GM12878 (cell line): ENCODE measurements around the gene NIBAN1. TPM values are rescaled to one million over a fixed set of nuclear protein-coding genes. Genes with fewer than 3 reads are reported as not detected.

Experiments used
- BMI1 ChIP-seq: fragments of 450-650 bp; IDR thresholded peaks from 2 replicates; pipeline ENCODE4 v1.6.1; 2016; ENCODE audit warnings: mild to moderate bottlenecking, moderate library complexity, borderline replicate concordance
- CHD2 ChIP-seq: IDR thresholded peaks from 2 replicates; pipeline ENCODE4 v1.6.1; 2011; ENCODE audit warnings: low read depth, low read length, improper control_type of control experiment, borderline replicate concordance
- EGR1 ChIP-seq, 2 experiments: IDR thresholded peaks; 1 replicate in 1 of 2; 2 replicates in 1 of 2; pipeline ENCODE4 v1.6.1; 2011 to 2012; ENCODE audit warnings: low read depth in 2 of 2, low read length in 2 of 2, borderline replicate concordance in 1 of 2, mild to moderate bottlenecking in 1 of 2, moderate library complexity in 1 of 2
- EP300 ChIP-seq, 2 experiments: fragments of 150-350 bp in 1 of 2; IDR thresholded peaks; 2 replicates each; pipeline ENCODE4 v1.6.1; 2011 to 2012; ENCODE audit warnings: low read depth in 2 of 2, low read length in 2 of 2, borderline replicate concordance in 1 of 2, improper control_type of control experiment in 1 of 2, inconsistent platforms in 1 of 2; ENCODE audit not compliant: control insufficient read depth in 1 of 2
- ETV6 ChIP-seq, 2 experiments: fragments of 450-650 bp in 1 of 2; IDR thresholded peaks in 1 of 2; conservative IDR thresholded peaks in 1 of 2; 2 replicates each; pipeline ENCODE4 v1.6.1; 2014; ENCODE audit warnings: antibody characterized with exemption in 1 of 2, borderline replicate concordance in 1 of 2, low read depth in 1 of 2, mild to moderate bottlenecking in 1 of 2, moderate library complexity in 1 of 2
- HSF1 ChIP-seq: fragments of 150-350 bp; IDR thresholded peaks from 2 replicates; pipeline ENCODE4 v1.6.1; 2014; ENCODE audit warnings: mild to moderate bottlenecking, low read depth, low read length
- JUND ChIP-seq: IDR thresholded peaks from 2 replicates; pipeline ENCODE4 v1.6.1; 2012; ENCODE audit warnings: low read depth, mild to moderate bottlenecking, low read length, improper control_type of control experiment, moderate library complexity
- MTA2 ChIP-seq: fragments of 450-650 bp; IDR thresholded peaks from 2 replicates; pipeline ENCODE4 v1.6.1; 2016; ENCODE audit warnings: low read depth, mild to moderate bottlenecking, moderate library complexity
- MTA3 ChIP-seq: IDR thresholded peaks from 2 replicates; pipeline ENCODE4 v1.6.1; 2012; ENCODE audit warnings: low read length, inconsistent platforms, borderline replicate concordance
- NFXL1 ChIP-seq: fragments of 450-650 bp; IDR thresholded peaks from 2 replicates; pipeline ENCODE4 v1.6.1; 2017; ENCODE audit warnings: antibody characterized with exemption, mild to moderate bottlenecking, borderline replicate concordance
- PAX5 ChIP-seq: IDR thresholded peaks from 2 replicates; pipeline ENCODE4 v1.6.1; 2011; ENCODE audit warnings: low read depth, low read length, borderline replicate concordance
- PBX3 ChIP-seq: IDR thresholded peaks from 2 replicates; pipeline ENCODE4 v1.6.1; 2011; ENCODE audit warnings: mild to moderate bottlenecking, low read depth, low read length, moderate library complexity; ENCODE audit not compliant: insufficient replicate concordance
- PML ChIP-seq: IDR thresholded peaks from 2 replicates; pipeline ENCODE4 v1.6.1; 2012; ENCODE audit warnings: low read length, inconsistent platforms
- POLR2A ChIP-seq: IDR thresholded peaks from 2 replicates; pipeline ENCODE4 v1.6.1; 2011; ENCODE audit warnings: low read depth, mild to moderate bottlenecking, low read length
- POLR2AphosphoS5 ChIP-seq: IDR thresholded peaks from 2 replicates; pipeline ENCODE4 v1.6.1; 2011; ENCODE audit warnings: mild to moderate bottlenecking, low read length, inconsistent platforms
- RBBP5 ChIP-seq: fragments of 200-600 bp; sonication (generic); conservative IDR thresholded peaks from 2 replicates; pipeline ENCODE4 v1.6.1; 2016
- RUNX3 ChIP-seq: IDR thresholded peaks from 2 replicates; pipeline ENCODE4 v1.6.1; 2012; ENCODE audit warnings: low read length, inconsistent platforms
- SIX5 ChIP-seq: IDR thresholded peaks from 2 replicates; pipeline ENCODE4 v1.6.1; 2011; ENCODE audit warnings: mild to moderate bottlenecking, low read depth, low read length, moderate library complexity; ENCODE audit not compliant: severe bottlenecking
- SUZ12 ChIP-seq: fragments of 200-600 bp; sonication (generic); IDR thresholded peaks from one replicate; pipeline ENCODE4 v1.6.1; 2018; ENCODE audit warnings: antibody characterized with exemption, mild to moderate bottlenecking; ENCODE audit not compliant: unreplicated experiment
- TCF3 ChIP-seq: IDR thresholded peaks from 2 replicates; pipeline ENCODE4 v1.6.1; 2012; ENCODE audit warnings: low read depth, mild to moderate bottlenecking, low read length, borderline replicate concordance; ENCODE audit not compliant: insufficient read depth
- ZNF217 ChIP-seq: fragments of 450-650 bp; IDR thresholded peaks from 2 replicates; pipeline ENCODE4 v1.6.1; 2017; ENCODE audit warnings: antibody characterized with exemption, mild to moderate bottlenecking
- ZNF24 ChIP-seq: fragments of 450-650 bp; IDR thresholded peaks from 2 replicates; pipeline ENCODE4 v1.6.1; 2017; ENCODE audit warnings: antibody characterized with exemption, mild to moderate bottlenecking
- ZNF384 ChIP-seq: IDR thresholded peaks from 2 replicates; pipeline ENCODE4 v1.6.1; 2012; ENCODE audit warnings: low read depth, mild to moderate bottlenecking, low read length, improper control_type of control experiment, borderline replicate concordance
- ZNF622 ChIP-seq: fragments of 450-650 bp; IDR thresholded peaks from 2 replicates; pipeline ENCODE4 v1.6.1; 2017; ENCODE audit warnings: mild to moderate bottlenecking, inconsistent platforms
- polyA plus RNA-seq, 11 experiments: library from polyadenylated mRNA; depleted of rRNA in 4 of 11; unstranded in 6 of 11; stranded (reverse) in 5 of 11; fragments of >200 nt; fragmentation: Nextera tagmentation in 4 of 11; fragmentation: Illumina TruSeq in 1 of 11; extraction: Ambion mirVana in 4 of 11; extraction: Trizol in 1 of 11; gene quantifications; 1 replicate in 1 of 11; 2 replicates in 10 of 11; pipeline versions ENCODE4 v1.2.1 to v1.2.3, GENCODE V29; 2011 to 2016; ENCODE audit warnings: inconsistent platforms in 2 of 11, missing spikeins in 2 of 11, low read depth in 1 of 11
- total RNA-seq, 4 experiments: library from RNA; depleted of rRNA in 3 of 4; stranded (reverse); fragments of >200 nt in 3 of 4; fragmentation: Illumina TruSeq in 1 of 4; extraction: Trizol in 1 of 4; gene quantifications; 2 replicates each; pipeline versions ENCODE4 v1.2.1 to v1.2.3, GENCODE V29; 2013 to 2021
- TF ChIP-seq, protein P1 (sequence below): IDR thresholded peaks from 2 replicates; pipeline ENCODE4 v1.6.1; 2011; ENCODE audit warnings: low read depth, low read length, improper control_type of control experiment, borderline replicate concordance
- TF ChIP-seq, protein P2 (sequence below): fragments of 450-650 bp; IDR thresholded peaks from 2 replicates; pipeline ENCODE4 v1.6.1; 2017; ENCODE audit warnings: borderline replicate concordance

Gene NIBAN1
- total and polyA plus RNA-seq, 10 of the 15 experiments (the other 5 are each of a cell fraction or from before 2014, with no cell fraction given) = 11.2 to 67.8 (median 44.3) TPM

DNA sequence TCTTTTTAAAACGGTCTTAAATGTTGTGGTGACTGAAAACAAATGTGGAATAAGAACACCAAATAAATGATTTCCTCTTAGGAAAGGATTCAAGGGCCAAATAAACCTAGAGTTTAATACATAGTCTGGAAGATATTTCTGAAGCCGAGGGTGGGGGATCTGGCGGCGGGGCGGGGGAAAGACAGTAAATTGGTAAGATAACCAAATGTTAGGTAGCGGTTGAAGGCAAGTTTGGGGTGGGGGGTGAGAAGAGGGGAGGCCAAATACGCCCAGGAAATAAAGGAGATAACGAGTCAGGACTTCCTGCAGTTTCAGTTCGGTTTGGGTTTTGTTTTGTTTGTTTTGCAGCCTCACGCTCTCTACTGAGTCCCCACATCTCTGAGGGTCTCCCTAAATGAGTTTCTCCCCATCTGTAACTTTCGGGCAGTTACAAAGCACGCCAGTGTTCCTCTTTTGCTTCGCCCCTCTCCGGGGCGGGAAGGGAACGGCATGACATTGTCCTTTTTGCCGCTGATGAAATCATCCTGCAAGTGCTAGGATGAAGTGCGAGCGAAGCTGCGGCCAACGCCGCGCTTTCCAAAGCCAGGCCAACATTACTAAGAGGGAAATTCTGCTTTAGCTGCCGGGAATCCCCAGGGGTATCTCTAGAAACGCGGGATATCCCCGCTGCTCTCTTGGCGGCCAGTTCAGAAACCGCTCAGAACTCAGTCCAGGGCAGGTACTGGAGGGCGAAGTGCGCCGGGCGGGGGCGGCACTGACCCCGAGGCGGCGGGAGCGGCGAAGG lies 844 bp downstream of the NIBAN1 start (continued):
- TF ChIP-seq PAX5 (peak; percentile 67; the same call in 1 of the 2 replicates), RBBP5 (no peak), RUNX3 (peak; percentile 72), MTA3 (peak; percentile 62), TCF3 (0 out of 2 replicates have a peak, but pooled peaks have one; percentile 18), POLR2AphosphoS5 (peak; percentile 32; the same call in 1 of the 2 replicates), CHD2 (no peak), ZNF622 (no peak), ETV6 (conservative IDR thresholded peaks at IDR 0.05 in 1 of 2, IDR thresholded peaks at IDR 0.05 in 1 of 2; ENCODE audit: borderline replicate concordance in 1 of 2, low read depth in 1 of 2) (peak in 1 of 2 experiments; percentile 83; a peak in 2 of 4 replicates), POLR2A (no peak), HSF1 (no peak), NFXL1 (no peak), SIX5 (no peak), EP300 (IDR thresholded peaks at IDR 0.05; ENCODE audit: borderline replicate concordance in 1 of 2, control insufficient read depth in 1 of 2, low read depth in 2 of 2, low read length in 2 of 2) (peak; percentile 36 to 40; a peak in 3 of 4 replicates), ZNF384 (no peak), ZNF217 (no peak), BMI1 (no peak), EGR1 (IDR thresholded peaks at IDR 0.05; ENCODE audit: borderline replicate concordance in 1 of 2, low read depth in 2 of 2, low read length in 2 of 2) (peak in 1 of 2 experiments; percentile 81; a peak in 2 of 3 replicates), ZNF24 (no peak), SUZ12 (no peak), PBX3 (no peak), JUND (no peak), MTA2 (peak; percentile 61), PML (peak; percentile 22)
- TF ChIP-seq, protein P1, sequence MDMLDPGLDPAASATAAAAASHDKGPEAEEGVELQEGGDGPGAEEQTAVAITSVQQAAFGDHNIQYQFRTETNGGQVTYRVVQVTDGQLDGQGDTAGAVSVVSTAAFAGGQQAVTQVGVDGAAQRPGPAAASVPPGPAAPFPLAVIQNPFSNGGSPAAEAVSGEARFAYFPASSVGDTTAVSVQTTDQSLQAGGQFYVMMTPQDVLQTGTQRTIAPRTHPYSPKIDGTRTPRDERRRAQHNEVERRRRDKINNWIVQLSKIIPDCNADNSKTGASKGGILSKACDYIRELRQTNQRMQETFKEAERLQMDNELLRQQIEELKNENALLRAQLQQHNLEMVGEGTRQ = no peak
- TF ChIP-seq, protein P2, sequence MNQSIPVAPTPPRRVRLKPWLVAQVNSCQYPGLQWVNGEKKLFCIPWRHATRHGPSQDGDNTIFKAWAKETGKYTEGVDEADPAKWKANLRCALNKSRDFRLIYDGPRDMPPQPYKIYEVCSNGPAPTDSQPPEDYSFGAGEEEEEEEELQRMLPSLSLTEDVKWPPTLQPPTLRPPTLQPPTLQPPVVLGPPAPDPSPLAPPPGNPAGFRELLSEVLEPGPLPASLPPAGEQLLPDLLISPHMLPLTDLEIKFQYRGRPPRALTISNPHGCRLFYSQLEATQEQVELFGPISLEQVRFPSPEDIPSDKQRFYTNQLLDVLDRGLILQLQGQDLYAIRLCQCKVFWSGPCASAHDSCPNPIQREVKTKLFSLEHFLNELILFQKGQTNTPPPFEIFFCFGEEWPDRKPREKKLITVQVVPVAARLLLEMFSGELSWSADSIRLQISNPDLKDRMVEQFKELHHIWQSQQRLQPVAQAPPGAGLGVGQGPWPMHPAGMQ = no peak
